PC-9 (cell line): ENCODE results near the gene PSMC4. TPM values are rescaled to one million over a fixed set of nuclear protein-coding genes. Genes with fewer than 3 reads are reported as not detected.
A peak's percentile ranks its signal among the peaks of the same experiment; 100 is the strongest.

Experiments
- BruUV-seq: library from RNA; stranded (reverse); fragments of 400-500 nt; replicated peaks from 2 replicates; lab custom pipeline; 2021; lab: Mats Ljungman, UMichigan
- CTCF ChIA-PET: fragments of 300-600 bp; sonication (Branson Sonifier 250); formaldehyde crosslinking; loops from one replicate; lab custom pipeline; 2022; ENCODE audit warnings: antibody characterized with exemption; lab: Charles Lee
- POLR2A ChIA-PET: fragments of 300-600 bp; sonication (Branson Sonifier 250); formaldehyde crosslinking; loops from one replicate; lab custom pipeline; 2022; ENCODE audit warnings: antibody characterized with exemption; ENCODE audit not compliant: unreplicated experiment; lab: Charles Lee
- DNase-seq, 2 experiments: peaks; one replicate each; pipeline versions ENCODE4 v3.0.0 to v3.0.0-alpha.2; 2015 to 2022; ENCODE audit warnings: mixed read lengths in 1 of 2
- H2AFZ ChIP-seq: fragments of 200-600 bp; sonication (generic); 2 replicates; pipeline ENCODE4 v1.8.1; 2017; ENCODE audit warnings: antibody characterized with exemption
- H3F3A ChIP-seq: fragments of 200-600 bp; sonication (generic); 2 replicates; pipeline ENCODE4 v1.8.1; 2017; ENCODE audit warnings: antibody characterized with exemption, mild to moderate bottlenecking, low read depth; ENCODE audit not compliant: insufficient read depth
- H3K27ac ChIP-seq: fragments of 200-600 bp; sonication (generic); 2 replicates; pipeline ENCODE4 v1.6.1; 2016; ENCODE audit warnings: mixed run types
- H3K27me3 ChIP-seq: fragments of 200-600 bp; sonication (generic); 2 replicates; pipeline ENCODE4 v1.6.1; 2016; ENCODE audit warnings: low read depth, mixed run types; ENCODE audit not compliant: insufficient read depth
- H3K36me3 ChIP-seq: fragments of 200-600 bp; sonication (generic); 2 replicates; pipeline ENCODE4 v1.6.1; 2016; ENCODE audit warnings: low read depth, mixed run types
- H3K4me1 ChIP-seq: fragments of 200-600 bp; sonication (generic); replicated peaks from 2 replicates; pipeline ENCODE4 v1.6.1; 2016; ENCODE audit warnings: mixed run types; ENCODE audit not compliant: insufficient read depth
- H3K4me2 ChIP-seq: fragments of 200-600 bp; sonication (generic); 2 replicates; pipeline ENCODE4 v1.6.1; 2017; ENCODE audit warnings: mixed run types
- H3K4me3 ChIP-seq: fragments of 200-600 bp; sonication (generic); 2 replicates; pipeline ENCODE4 v1.6.1; 2016; ENCODE audit warnings: mixed run types
- H3K79me2 ChIP-seq: fragments of 200-600 bp; sonication (generic); 2 replicates; pipeline ENCODE4 v1.6.1; 2017; ENCODE audit warnings: low read depth, mixed run types
- H3K9me2 ChIP-seq: fragments of 200-600 bp; sonication (generic); 2 replicates; pipeline ENCODE4 v1.8.1; 2017; ENCODE audit warnings: mild to moderate bottlenecking; ENCODE audit not compliant: insufficient read depth
- H3K9me3 ChIP-seq: fragments of 200-600 bp; sonication (generic); 2 replicates; pipeline ENCODE4 v1.8.1; 2016; ENCODE audit warnings: low read depth; ENCODE audit not compliant: insufficient read depth
- H4K20me1 ChIP-seq: fragments of 200-600 bp; sonication (generic); 2 replicates; pipeline ENCODE4 v1.8.1; 2017; ENCODE audit not compliant: insufficient read depth
- EZH2 ChIP-seq: fragments of 200-600 bp; sonication (generic); IDR thresholded peaks from 2 replicates; pipeline ENCODE4 v1.8.0; 2017; ENCODE audit warnings: antibody characterized with exemption, low read depth
- intact Hi-C: fragments of 100-400 bp; cut with micrococcal nuclease; formaldehyde crosslinking; loops from one replicate; pipeline ENCODE4 v1.10.0; 2022; ENCODE audit not compliant: unreplicated experiment
- total RNA-seq: library from RNA; stranded (reverse); gene quantifications from 2 replicates; pipeline ENCODE4 v1.2.3, GENCODE V29; 2021
- TF ChIP-seq, protein P1 (sequence below): fragments of 200-600 bp; sonication (generic); conservative IDR thresholded peaks from 2 replicates; pipeline ENCODE4 v1.6.1; 2017; ENCODE audit warnings: mixed run types, antibody characterized with exemption, mild to moderate bottlenecking, moderate library complexity

PSMC4 gene
- total RNA-seq, 1 experiment from 2014 or later = 110 TPM

DNA sequence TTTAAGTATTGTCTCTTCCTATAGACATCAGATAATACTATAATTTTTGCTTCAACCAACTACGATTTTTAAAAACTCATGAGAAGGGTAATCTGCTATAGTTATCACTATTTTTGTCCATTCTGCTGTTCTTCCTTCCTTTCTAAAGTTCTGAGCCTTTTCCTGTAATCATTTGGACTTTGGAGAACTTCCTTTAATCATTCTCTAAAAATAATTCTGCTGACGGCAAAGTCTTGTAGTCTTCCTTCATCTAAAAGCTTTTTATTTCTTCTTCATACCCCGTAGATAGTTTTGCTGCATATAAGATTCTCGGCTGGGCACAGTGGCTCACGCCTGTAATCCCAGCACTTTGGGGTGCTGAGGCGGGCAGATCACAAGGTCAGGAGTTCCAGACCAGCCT, 31.4 kb upstream of the PSMC4 start:
- Histone ChIP-seq H3K36me3 (no peaks in the 10 kb centered on the region), H3K27ac (no peak overlapping the region), H2AFZ (no peak overlapping the region), H3K4me2 (no peak overlapping the region), H3K4me1 (peaks cover 39% of the 10 kb centered on the region), H3K79me2 (no peaks in the 10 kb centered on the region), H3F3A (peaks cover 12% of the 10 kb centered on the region; the same call in 1 of the 2 replicates), H3K27me3 (no peaks in the 10 kb centered on the region), H3K4me3 (no peak overlapping the region), H3K9me2 (no peaks in the 10 kb centered on the region), H3K9me3 (peaks cover 6% of the 10 kb centered on the region; the same call in 1 of the 2 replicates), H4K20me1 (no peaks in the 10 kb centered on the region)
- CTCF ChIA-PET = no interaction called here
- TF ChIP-seq, protein P1, sequence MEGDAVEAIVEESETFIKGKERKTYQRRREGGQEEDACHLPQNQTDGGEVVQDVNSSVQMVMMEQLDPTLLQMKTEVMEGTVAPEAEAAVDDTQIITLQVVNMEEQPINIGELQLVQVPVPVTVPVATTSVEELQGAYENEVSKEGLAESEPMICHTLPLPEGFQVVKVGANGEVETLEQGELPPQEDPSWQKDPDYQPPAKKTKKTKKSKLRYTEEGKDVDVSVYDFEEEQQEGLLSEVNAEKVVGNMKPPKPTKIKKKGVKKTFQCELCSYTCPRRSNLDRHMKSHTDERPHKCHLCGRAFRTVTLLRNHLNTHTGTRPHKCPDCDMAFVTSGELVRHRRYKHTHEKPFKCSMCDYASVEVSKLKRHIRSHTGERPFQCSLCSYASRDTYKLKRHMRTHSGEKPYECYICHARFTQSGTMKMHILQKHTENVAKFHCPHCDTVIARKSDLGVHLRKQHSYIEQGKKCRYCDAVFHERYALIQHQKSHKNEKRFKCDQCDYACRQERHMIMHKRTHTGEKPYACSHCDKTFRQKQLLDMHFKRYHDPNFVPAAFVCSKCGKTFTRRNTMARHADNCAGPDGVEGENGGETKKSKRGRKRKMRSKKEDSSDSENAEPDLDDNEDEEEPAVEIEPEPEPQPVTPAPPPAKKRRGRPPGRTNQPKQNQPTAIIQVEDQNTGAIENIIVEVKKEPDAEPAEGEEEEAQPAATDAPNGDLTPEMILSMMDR = no peak
- no peak for TF ChIP-seq EZH2
- POLR2A ChIA-PET = interaction anchor here (0.6 kb wide), 1 partner anchor 138 kb away, joined by 3 read pairs; no protein-coding TSS in a partner anchor
- no TSS peak for BruUV-seq
- no peak for DNase-seq
- intact Hi-C loops = no loop called here

- ChIA-PET POLR2A (interaction anchor here (0.6 kb wide), 1 partner anchor 138 kb away, joined by 3 read pairs; no protein-coding TSS in a partner anchor), CTCF (no interaction called here)
- BruUV-seq = no TSS peak
- H3K4me3 ChIP-seq = no peak overlapping the region
- peaks cover 6% of the 10 kb centered on the region; the same call in 1 of the 2 replicates for H3K9me3 ChIP-seq
- H3K27me3 ChIP-seq = no peaks in the 10 kb centered on the region
- H2AFZ ChIP-seq = no peak overlapping the region
- H3K4me1 ChIP-seq = peaks cover 41% of the 10 kb centered on the region
- H3K36me3 ChIP-seq = no peaks in the 10 kb centered on the region
- TF ChIP-seq, protein P1 = no peak
- no peak for TF ChIP-seq EZH2
- no peak for DNase-seq
- peaks cover 13% of the 10 kb centered on the region; the same call in 1 of the 2 replicates for H3F3A ChIP-seq
- H4K20me1 ChIP-seq = no peaks in the 10 kb centered on the region
- intact Hi-C loops = no loop called here
- H3K4me2 ChIP-seq = no peak overlapping the region
- no peaks in the 10 kb centered on the region for H3K79me2 ChIP-seq
- H3K27ac ChIP-seq = no peak overlapping the region
- no peaks in the 10 kb centered on the region for H3K9me2 ChIP-seq
Observed at GRCh38 chr19:39940221-39940833, 30.6 kb upstream of the PSMC4 start.

DNA sequence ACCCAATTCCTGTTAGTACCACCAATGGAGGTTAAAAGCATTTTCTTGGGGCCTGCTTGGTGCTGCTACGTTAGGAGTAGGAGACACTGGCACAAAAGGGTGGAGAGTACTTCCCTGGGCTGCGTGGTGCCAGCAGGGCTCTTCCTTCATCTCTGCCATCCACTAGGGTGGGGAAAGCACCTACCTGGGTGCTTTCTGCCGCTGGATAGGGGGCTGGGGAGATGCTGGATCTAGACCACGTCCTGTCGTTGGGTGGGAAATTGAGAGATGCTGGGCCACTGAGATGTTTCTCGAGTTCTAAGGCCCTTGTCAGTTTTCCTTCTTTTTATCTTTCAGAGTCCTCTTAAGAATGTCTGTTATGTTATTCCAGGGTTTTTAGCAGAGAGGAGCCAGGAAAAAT, 29.8 kb upstream of the PSMC4 start:
- H3K27ac ChIP-seq = 0 out of 2 replicates have a peak overlapping the region, but pooled peaks have one; percentile 19

More for the DNA sequence above, 29.8 kb upstream of the PSMC4 start:
- peaks cover 33% of the 10 kb centered on the region for H3K4me1 ChIP-seq
- H2AFZ ChIP-seq = no peak overlapping the region
- no peak overlapping the region for H3K4me3 ChIP-seq
- no peaks in the 10 kb centered on the region for H4K20me1 ChIP-seq
- H3K27me3 ChIP-seq = no peaks in the 10 kb centered on the region
- ChIA-PET CTCF (interaction anchor here (0.6 kb wide), 1 partner anchor 534 kb away, joined by 4 read pairs; the partner anchor contains the start of gene ZFP36), POLR2A (no interaction called here)
- intact Hi-C loops = no loop called here
- peak overlapping the region; percentile 56; the same call in 1 of the 2 replicates for H3K4me2 ChIP-seq
- BruUV-seq = no TSS peak
- no peaks in the 10 kb centered on the region for H3K79me2 ChIP-seq
- peaks cover 13% of the 10 kb centered on the region; the same call in 1 of the 2 replicates for H3F3A ChIP-seq
- H3K36me3 ChIP-seq = no peaks in the 10 kb centered on the region
- TF ChIP-seq, protein P1 = no peak
- no peak for TF ChIP-seq EZH2
- DNase-seq = no peak
- H3K9me2 ChIP-seq = no peaks in the 10 kb centered on the region
- H3K9me3 ChIP-seq = peaks cover 6% of the 10 kb centered on the region; the same call in 1 of the 2 replicates
